Measurements from ENCODE around the gene NACAD.

NACAD gene

DNA sequence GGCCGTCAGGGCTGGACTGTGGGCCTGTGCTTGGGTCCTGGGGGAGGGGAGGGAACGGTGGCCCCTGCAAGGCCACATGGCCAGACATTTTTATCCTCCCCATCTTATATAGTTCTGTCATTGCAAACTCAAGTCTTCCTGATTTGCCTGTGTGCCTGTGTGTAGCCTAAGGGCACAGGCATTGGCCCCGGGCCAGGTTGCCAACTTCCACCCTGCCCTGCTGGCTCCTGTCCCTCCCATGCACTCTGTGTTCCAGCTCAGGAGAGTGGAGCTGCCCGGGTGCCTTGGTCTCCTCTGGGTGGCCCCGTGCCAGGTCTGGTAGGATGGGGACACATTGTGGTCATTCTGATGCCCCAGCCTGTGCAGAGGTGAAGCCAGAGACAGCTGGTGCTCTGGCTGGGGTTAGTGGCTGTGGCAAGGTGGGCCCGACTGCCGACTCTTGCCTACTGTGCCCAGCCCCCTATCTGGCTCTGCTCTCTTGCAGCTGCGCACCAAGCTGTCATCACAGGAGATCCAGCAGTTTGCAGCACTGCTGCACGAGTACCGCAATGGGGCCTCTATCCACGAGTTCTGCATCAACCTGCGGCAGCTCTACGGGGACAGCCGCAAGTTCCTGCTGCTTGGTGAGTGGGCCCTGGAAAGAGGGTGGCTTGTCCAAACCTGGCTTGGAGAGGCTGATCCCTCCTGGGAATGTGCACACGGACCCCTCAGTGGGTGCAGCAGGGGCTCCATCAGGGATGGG, 14.8 kb downstream of the NACAD start:
- DNase-seq: peak; percentile 34

DNA sequence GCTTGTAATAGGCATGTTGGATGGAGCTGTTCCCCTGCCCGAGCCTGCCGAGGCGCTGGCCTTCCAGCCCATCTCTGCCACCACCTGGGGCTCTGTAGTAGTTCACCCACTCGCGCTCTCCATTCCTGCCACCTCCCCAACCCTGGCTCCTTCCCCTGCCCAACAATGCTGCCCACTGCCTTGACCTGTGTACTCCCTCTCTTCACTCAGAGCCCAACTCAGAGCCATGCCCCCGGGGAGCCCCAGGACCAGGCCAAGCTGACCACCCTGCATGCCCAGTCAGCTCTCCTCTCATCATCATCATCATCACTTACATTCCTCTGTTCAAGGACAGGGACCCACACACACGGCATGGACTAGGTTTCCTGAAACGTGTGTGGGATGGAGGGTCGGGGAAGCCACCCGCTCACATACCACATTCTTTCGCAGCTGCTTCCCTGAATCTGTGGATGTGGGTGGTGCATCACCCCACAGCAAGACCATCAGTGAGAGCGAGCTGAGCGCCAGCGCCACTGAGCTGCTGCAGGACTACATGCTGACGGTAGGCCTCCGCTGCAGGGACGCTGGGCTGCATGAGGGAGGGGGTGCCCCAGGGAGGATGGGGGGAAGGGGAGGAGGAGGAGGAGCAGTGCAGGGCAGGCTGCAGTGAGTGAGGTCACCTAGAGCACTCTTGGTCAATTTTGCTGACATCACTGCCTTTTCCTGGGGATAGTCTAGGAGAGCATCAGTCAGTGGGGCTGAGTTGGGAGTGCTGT, 15.6 kb downstream of the NACAD start:
- no peak for DNase-seq

DNA sequence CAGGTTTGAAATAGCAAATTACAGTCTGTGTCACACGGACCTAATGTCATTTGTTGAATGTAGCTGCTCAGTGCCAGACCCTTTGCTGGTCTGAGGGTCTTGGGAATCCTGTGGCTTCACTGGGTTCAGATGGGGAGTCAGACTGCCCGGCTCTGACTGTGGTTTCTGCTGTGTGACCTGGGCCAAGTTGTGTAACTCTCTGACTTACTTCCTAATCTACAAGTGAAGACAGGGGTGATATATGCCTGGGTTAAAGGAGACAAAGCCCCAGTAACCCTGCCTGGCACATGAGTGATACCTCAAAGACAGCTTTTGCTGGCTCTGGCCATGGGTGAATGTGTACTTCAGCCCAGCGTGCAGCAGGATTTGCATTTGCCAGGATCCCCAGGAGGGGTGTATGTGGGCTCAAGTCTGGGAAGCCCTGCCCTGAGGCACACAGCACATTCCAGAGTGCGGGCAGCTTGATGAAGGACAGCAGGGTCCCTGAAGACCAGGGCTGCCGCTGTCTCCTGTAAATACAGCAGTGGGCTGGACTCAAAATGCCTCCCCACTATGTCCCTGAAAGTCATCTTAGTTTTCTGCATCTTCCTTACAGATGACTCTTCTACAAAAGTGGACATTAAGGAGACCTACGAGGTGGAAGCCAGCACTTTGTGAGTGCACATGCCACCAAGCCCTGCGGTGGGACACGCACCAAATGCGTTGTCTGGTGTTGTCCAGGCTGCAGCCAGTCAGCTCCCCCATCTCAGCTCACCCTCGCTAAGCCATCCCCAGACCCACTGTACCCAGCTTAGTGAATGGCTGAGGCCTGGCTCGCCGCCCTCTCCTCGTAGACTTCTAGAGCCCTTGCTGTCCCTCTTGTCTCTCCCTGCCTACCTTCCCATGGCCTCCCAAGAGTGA, 16.4 kb downstream of the NACAD start:
- peak; percentile 32 to 51 for DNase-seq

DNA sequence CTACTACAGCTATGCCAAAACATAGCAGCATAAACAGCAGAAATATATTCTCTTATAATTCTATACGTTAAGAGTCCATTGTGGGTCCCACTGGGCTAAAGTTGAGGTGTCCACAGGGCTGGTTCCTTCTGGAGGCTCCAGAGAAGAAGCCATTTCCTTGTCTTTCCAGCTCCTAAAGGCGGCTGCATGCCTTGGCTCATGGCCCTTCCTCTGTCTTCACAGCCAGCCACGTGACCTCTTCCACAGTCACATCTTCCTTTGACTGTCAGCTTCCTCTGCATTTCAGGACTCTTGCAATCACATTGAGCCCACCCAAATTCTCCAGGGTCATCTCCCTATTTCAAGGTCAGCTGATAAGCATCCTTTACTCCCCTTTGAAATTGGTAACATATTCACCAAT, 17.2 kb downstream of the NACAD start:
- DNase-seq: no peak

DNA sequence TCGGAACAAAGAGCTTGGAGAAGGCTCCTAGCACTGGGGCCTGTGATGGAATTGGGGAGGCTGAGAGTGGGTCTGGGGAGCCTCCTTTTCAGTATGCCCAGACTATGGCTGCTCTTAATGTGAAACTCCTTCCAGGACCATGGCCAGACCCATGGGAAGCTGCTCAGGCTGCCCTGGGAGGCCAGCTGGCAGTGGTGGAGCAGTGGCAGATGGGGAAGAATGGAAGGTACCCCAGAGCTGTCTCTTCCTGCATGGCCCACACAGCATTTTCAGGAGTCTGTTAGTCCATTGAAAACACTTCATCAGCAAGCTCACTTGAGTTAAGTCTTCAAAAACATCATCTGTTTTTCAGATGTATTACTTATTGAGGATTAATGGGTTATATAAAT, 18.5 kb downstream of the NACAD start:
- DNase-seq: no peak

DNA sequence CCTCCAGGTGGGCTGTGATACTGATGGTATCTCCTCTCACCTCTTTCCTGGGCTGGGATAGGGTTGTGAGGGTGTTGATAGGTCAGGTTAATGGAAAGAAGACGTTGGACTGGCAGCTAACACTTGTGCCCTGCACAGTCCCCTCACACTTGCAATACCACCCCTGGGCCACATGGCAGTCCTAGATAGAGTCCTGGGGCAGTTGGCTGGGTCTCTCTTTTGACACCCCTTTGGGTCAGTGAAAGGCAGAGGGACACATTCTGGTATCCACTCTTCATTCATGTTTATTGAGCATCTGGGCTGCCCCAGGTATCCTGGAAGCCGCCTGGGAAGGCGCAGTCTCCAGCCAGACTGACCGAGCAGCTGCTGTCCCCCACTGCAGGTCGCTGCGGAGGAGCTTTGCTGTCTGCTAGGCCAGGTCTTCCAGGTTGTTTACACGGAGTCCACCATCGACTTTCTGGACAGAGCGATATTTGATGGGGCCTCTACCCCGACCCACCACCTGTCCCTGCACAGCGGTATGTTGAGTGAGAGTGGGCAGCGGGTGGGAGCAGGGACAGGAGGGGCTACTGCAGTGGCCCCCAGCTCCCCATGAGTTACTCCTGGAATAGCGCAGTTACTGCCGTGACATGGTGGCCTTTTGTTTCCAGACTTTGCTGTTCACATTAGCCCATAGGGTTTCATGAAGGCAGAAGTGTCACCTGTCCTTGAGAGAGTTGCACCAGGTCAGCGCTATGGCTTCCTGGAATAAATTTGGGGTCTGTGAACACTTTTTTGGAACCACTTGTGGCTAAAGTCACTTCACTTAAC, 19.1 kb downstream of the NACAD start:
- DNase-seq: no peak

DNA sequence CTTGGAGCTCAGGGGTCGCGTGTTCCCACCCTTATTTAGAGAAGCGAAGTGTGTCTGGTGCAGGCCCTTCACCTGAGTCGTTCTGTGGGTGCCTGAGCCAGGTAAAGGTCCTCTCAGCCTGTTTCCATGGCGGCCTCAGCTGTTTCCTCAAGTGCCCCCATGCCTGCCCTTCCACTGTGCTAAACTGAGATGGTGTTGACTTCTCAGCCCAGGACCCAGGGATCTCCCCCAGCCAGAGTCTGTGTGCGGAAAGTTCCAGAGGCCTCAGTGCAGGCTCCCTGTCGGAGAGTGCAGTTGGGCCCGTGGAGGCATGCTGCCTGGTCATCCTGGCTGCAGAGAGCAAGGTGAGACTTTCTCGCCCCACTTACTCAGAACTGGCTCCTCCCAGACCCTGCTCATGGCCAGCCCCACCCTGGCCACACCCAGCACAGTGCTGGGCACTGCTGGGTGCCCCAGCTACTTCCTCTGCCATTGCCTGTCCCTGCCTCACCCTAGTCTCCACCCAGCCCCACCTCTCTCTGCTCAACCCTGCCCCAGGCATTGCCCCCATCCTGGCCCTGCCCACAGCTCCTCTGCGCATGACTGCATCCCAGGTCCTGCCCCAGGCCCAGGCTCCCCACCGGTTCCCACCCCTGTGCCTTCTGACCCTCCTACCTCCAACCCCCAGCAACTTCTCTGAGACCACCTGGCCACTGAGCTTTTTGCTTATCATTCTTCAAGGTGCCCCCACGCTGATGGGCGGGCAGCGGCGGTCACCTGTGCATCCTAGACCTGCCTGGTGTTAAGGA, 20.3 kb downstream of the NACAD start:
- no peak for DNase-seq

DNA sequence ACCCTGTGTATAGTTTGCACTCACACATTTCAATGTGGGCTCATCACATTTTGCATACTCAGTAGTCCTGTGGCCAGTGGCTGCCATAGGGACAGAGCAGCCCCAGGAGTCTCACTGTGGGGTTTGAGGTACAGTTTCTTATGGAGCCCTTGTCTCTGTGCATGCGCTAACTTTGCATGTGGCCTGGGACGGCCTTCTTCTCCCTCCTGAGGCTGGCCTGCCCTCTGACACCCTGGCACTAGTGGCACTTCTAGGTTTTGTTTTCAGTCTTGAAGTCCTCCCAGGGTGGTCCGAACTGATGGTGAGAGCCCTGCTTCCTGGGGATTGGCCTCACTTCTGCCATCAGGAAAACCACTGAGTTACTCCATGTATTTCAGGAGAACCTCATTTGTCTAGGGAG, 21.2 kb downstream of the NACAD start:
- DNase-seq: no peak

DNA sequence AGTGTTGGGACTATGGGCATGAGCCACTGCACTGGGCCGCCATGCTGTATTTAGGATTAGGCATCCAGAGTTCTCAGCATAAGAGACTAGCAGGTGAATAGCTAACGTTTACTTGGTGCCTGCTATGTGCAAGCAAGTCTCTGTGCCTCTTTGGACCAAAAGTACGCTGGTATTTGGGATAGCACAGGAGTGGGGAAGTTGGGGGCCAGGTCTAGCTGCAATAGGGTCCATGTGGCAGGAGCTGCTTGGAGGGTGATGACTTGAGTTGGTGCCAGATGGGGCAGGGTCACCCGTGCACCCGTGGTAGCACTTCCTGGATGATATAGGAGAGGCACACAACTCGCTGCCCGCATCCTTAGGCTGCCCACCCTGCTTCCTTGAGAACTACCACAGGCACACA, 22.4 kb downstream of the NACAD start:
- no peak for DNase-seq

DNA sequence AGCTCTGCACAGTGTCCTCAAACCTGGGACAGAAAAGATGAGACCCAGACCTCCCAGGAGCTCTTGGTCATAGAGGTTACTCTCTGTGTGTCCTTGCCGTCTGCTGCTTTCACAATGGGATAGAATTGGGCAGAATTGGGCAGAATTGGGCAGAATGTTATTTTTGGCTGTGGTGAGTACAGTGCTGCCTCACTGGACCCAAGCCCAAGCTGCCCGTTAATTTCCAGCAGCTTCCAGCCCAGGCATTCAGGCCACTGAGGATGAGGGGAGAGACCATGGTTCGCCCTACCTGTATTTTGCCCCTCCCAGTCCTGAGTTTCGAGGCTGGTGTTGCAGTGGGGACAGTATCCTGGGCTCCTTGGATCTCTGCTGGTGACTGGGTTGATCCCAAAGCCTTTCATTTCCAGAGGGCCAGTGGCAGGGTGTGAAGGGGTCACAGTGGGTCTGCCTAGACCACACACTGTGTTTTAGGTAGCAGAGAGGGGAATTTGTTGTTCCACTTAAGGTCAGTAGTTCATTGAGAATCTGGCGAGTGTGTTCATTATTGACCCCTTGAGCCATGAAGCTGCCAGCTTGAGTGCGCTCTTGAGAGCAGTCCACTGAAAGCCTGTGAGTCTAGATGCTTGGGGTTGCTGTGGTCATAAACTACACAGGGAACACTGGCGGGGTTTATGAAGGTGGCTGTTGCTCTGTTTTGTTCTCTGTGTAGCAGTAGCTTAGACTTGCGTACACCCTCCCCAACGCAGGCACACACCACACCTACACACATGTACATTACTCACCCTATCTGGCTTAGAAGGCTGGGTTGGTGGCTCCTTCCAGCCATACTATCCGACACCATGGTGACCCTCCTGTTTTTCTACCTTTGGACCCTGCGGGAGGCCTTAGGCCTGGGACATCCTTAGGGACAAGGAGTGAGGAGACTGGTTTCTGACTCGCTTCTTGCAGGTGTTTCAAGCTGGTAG, 23.5 kb downstream of the NACAD start:
- DNase-seq: no peak

DNA sequence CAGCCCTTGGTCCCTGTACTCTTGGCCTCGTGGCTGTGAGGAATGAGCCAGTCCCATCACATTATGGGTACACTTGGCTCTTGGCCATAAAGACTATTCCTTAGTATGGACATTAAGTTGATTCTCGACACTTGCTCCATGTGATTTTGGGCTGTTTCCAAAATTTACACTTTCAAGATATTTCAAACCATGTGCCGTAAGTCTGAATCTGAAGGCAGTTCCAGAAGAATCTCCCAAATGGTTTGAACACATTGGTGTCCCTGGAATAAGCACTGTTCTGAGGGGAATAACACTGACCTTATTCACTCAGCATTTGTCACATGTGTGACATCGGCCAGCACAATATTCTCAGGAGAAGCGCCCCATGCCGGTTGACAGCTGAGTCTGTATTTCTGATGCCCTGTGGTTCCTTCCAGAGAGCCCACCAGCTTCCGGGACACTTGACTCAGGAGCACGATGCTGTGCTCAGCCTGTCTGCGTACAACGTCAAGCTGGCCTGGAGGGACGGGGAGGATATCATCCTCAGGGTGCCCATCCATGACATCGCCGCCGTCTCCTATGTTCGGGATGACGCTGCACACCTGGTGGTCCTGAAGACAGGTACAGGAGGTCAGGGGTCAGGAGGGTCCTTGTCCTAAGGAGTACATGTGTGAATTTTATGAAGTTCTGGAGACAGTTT, 24.6 kb downstream of the NACAD start:
- DNase-seq: no peak

DNA sequence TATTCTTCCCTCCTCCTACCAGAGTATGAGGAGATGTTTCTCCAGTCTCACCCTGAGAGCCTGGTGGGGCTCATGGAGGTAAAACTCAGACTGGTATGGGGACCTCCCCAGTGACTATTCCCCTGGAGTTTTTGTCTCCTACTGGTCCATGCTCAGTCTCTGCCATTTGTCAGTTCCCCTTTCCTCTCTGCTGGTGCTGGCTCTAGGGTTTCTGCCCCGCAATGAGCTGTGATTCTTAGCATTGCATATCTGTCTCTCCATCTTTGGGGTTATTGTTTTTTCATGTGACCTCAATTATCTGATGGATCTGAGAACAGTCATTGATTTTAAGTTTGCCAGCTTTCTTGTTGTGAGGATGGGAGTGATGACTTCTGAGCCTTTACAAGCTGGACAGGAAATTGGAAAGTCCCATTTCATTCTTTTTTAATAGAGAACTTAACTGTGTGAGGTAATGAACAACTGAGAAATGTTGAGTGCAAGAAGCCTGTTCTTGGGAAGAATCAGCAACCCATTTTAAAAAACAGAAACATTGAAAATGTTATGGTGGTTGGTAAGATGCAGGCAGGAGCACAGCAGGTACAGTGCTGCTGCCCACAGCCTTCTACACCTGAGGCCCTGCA, 26.9 kb downstream of the NACAD start:
- no peak for DNase-seq

DNA sequence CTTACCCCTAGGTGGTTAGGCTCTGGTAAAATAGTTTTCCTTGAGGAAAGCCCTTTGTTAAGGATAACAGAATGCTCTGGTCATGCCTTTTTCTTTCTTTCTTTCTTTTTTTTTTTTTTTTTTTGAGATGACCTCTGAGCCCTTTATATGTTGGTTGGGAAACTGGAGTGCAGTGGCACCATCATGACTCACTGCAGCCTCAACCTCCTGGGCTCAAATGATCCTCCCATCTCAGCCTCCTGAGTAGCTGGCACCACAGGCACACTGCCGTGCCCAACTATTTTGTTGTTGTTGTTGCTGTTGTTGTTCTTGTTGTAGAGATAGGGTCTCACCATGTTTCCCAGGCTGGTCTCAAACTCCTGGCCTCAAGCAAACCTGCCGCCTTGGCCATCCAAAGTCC, 27.4 kb downstream of the NACAD start:
- DNase-seq: no peak

DNA sequence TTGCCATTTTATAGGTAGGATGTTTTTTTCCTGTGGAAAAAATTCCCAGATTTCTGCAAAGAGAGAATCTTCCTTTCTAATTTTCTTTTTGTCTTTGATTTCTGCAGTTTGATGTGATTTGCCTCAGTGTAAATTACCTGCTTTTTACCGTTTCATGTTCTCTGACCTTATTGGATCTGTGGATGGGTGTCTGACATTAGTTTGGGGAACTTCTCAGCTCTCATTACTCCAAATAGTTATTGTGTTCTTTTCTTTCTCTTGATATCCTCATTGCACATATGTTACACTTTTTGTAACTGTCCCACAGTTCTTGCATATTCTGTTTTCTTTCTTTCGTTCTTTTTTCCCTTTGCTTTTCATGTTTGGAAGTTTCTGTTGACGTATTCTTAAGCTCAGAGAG, 28.5 kb downstream of the NACAD start:
- no peak for DNase-seq

DNA sequence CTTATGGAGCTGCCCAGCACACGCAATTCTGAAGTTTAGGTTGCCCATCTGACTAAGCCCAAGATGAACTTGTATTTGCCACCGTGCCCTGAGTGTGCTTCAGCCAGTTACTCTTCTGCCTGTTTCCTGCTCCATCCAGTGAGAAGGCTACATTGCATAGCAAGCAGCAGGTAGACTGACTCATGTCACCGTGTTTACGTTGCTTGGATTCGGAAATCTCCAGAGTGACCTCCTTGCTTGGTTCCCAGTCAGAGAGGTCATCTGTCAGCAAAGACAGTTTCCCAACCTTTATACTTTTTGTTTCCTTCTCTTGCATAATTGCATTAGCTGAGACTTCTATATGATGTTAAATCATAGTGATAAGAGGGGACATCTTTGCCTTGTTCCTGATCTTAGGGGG, 30.9 kb downstream of the NACAD start:
- DNase-seq: no peak

DNA sequence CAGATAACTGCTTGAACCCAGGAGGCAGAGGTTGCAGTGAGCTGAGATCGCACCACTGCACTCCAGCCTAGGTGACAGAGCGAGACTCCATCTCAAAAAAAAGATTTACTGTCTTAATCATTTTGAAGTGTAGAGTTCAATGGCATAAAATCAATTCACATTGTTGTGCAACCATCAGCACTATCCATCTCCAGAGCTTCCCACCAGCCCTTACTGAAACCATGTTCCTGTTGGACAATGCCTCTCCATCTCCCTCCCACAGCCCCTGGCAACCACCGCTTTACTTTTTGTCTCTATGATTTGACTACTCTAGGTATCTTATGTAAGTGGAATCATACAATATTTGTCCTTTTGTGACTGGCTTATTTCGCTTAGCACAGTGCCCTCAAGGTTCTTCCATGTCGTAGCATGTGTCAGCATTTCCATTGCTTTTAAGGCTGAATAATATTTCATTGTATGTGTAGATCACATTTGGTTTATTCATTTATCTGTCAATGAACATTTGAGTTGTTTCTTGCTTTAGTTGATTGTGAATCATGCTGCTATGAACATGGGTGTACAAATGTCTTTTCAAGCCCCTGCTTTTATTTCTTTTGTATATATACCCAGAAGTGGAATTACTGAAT, 33.1 kb downstream of the NACAD start:
- DNase-seq: no peak

DNA sequence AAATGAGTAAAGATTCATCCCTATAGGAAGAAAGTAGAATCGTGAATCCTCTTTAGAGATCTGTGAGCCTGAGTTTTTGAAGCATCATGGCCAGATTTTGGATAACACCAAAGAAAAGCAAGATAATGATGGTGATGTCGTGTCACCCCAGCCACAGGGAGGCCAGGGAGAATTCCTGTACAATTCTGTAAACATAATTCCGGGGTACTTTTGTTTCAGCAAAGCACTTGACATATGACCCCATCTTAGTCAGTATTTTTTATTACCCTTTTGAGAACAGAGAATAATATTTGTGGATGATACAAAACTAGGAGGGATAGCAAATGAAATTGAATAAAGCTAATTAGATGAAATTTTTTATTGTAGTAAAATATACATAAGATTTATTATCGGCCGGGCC, 33.8 kb downstream of the NACAD start:
- DNase-seq: no peak

DNA sequence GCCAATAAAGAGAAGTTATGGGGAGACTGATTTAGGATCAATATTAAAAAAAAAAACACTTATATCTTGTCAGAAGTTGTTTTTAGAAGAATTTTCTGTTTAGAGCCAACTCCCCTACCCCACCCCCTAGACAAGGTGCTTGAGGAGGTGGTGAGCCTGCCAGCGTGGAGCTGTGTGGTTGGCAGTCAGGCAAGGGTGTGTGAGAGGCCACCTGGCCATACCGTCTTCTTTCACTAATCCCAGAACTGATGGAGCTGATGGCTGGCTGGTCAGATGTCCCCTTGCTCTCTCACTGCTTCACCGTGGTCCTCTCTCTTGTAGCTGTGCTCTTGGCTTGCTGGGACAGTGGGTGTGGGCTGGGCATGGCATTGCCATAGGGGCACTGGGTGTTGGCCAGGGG, 34.3 kb downstream of the NACAD start:
- DNase-seq: no peak

DNA sequence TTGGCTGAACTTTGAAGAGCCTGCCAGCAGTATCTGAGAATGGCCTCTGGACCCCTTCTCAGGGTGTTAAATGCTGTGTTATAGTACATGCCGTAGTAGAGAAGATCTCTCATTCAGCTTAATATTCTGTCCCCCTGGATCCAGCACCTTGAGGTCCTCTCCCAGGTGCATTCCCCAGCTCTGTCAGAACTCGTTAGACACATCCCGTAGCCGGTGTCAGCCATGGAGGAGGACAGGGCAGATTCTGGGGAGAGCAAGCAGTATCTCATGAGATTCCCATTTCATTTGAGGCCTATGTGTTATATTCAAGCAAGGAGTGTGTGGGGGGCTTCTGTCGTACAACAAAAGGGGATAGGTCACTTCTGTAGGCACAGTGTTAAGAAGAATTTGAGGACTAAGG, 34.8 kb downstream of the NACAD start:
- no peak for DNase-seq
